Activated T-helper 1 cell treated with Interleukin-2 at 50 U/mL for 16 hours (primary cell): Measurements from ENCODE around the gene SELENOS.
"Not testable (repeated sequence)": the region's sequence is repeated elsewhere in the genome, so short reads cannot be mapped to it uniquely, and the experiment has no call there.

Experiments
- DNase-seq: peaks from one replicate; pipeline ENCODE4 v3.0.0-alpha.2; 2020; ENCODE audit warnings: low read depth

SELENOS gene

DNA sequence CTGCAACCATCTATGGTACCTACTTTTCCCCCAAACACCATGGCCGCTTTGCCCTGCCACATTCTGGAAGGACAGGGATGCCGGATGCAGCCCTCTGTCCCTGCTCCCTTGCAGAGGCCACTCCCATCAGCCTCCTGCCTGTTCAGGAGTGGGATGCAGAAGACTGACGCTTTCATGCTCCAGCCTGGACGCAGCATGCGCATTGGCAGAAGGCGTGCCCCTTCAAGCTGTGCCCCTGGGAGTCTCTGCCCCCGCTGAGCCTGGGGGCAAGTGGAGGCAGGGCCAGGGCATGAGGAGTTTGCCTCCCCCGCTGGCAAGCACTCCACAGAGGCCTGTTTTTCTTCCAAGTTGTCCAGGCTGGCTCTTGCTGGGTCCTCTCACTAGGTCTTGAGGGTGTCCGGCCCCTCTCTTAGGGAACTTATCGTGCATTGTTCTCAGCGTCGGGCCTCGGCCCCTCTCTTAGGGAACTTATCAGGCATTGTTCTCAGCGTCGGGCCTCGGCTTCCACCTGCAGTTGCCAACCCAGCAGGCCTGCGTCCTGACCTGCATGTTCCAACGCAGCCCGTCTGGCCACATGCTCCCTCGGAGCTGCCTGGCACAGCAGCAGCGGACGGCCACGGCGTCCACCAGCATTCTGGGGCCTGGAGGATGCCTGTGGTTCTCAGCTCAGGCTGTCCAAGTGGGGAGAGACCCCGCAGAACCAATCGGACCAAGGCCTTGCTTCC is 32.3 kb upstream of the SELENOS start:
- no peak for DNase-seq

DNA sequence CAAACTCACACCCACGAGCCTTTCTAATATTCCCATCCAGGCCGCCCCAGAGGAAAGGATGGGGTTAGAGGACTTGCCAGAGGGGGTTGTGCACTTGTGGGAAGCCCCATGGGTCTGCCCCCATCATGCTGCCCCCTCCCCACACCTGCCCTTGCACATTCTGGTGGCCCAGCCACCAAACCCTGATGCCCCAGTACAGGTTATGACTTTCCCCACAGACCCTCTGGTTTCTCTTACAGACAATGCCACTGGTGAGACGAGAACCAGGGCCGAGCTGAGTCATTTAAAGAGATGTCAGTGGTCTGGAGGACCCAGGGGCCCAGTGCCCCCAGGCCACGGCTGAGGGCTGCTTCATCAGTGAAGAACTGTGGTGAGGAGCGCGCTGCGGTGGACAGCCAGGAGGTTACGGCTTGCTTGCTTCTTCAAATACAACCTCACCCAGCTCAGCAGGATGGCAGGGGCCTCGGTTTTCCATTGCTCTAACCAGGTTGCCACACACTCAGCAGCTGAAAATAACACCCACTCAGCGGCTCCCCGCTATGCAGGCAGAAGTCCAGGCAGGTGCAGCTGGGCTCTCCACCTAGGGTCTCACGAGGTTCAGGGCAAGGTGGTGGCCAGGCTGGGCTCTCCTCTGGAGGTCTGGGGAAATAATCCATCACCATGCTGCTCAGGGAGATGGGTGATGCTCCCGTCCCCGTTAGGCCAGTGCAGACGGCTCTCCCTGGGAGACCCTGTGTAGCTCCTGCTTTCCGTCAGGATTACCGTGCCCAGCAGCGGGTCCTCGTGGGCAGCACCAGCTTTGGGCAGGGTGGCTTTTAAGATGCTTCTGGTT is 31.5 kb upstream of the SELENOS start:
- DNase-seq, result no peak

- no peak for DNase-seq
Measured at GRCh38 chr15:101307897-101308603, 30.8 kb upstream of the SELENOS start.

- no peak for DNase-seq
Measured at GRCh38 chr15:101307048-101307896, 30.0 kb upstream of the SELENOS start.

GRCh38 chr15:101306341-101307047 is 29.2 kb upstream of the SELENOS start:
- DNase-seq, result no peak

GRCh38 chr15:101305820-101306255 is 28.6 kb upstream of the SELENOS start:
- no peak for DNase-seq

DNA sequence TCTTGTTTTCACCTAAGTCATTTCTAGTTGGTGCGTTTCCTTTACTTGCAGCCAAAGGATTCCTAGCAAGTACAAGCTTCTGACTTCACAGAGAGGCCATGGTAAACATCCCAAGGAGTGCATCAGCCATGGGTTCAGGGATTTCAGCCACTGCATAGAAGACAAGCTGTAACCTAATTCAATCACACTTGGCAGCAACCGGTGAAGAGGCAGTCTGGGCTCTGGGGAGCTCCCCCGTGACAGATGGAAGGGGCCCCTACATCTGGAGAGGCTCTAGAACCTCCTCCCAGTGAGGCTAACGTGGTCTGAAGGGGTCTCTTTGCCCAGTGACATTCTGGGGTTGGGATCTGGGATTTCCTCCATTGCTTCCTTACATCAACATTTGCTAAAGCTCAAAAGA is 26.1 kb upstream of the SELENOS start:
- DNase-seq, result no peak

DNA sequence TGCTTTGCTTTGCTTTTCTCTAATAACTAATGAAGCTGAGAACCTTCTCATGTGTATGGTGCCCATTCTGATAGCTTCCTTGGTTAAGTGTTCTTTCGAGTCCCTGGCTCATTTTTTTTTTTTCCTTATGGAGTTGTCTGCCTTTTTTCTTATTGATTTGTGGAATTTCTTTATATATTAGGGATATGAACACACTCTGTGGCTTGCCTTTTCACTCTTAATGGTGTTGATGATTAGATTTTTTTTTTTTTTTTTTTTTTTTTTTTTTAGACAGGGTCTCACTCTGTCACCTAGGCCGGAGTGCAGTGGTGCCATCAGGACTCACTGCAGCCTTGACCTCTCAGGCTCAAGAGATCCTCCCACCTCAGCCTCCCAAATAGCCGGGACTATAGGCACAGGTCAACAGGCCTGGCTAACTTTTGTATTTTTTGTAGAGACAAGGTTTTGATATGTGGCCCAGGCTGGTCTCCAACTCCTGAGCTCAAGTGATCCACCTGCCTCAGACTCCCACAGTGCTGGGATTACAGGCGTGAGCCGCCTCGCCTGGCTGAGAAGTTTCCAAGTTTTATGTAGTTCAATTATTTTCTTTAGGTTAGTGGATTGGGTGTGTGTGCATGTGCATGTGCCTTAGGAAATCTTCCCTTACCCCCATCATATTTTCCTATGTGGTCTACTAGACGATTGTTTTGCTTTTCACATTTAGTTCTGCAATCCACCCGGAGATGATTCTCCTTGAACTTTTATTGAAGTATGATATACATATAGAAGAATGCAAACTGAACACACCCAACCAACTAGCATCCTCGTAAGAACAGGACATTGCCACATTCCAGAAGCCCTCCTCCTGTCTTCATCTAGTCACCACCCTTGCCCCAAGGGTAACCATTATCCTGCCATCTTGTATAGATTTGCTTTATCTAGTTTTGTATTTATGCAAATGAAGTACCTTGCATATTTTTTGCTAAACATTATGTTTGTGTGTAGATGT is 19.4 kb upstream of the SELENOS start:
- no peak for DNase-seq

DNA sequence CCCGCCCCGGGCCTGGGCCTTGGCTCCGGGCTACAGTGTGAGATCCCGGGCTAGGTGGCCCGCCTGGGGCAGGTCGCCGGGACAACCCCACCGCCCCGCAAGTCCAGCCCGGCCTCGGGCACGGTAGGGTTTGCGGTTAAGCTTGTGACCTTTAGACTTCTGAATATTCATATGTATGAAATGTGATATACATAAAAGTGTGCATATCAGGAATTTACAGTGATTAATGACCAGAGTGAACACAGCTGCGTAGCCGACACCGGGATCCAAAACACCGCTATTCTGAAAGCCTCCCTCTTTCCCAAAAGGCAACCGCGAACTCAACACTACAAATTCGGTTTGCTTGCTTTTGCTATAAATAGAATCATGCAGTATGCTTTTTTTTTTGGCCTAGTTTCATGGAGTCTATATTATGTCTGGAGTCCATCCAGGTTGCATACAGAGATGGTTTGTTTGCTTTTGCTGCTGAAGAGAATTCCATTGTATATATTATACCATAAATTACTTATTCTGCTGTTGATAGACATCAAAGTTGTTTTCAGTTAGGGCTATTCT is 18.4 kb upstream of the SELENOS start:
- no peak for DNase-seq

- peak; percentile 96 for DNase-seq
Measured at GRCh38 chr15:101294731-101295606, 17.7 kb upstream of the SELENOS start, which contains the start of gene SNRPA1. Gene SNRPA1 (minus strand): TSS chr15:101295248. CDS start chr15:101295178, 70 bp downstream.

- no peak for DNase-seq
Measured at GRCh38 chr15:101293122-101293521, 15.8 kb upstream of the SELENOS start.

GRCh38 chr15:101288905-101289513 is 11.7 kb upstream of the SELENOS start:
- no peak for DNase-seq

GRCh38 chr15:101287342-101287741 is 10.1 kb upstream of the SELENOS start:
- DNase-seq, result not testable (repeated sequence)

GRCh38 chr15:101286471-101287114 is 9.3 kb upstream of the SELENOS start:
- DNase-seq, result no peak

- no peak for DNase-seq
Measured at GRCh38 chr15:101283931-101284330, 6.6 kb upstream of the SELENOS start.

DNA sequence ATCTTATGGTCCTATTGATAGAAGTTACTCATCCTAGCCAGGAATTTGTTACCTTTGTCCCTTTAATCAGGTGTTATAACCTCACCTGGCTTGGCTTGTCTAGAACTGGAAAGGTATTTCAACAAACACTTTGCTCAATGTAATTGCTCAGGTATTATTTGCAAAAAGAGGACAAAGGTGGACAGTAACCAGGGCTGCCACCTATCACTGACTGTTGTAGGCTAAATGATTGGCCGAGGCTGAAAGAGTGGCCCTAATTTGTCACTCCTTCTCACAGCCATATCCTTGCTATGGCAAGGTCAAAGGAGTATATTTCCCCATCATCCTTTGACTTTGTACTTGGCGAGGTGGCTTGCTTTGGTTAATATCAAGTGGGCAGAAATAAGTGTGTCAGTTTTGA is 2.7 kb upstream of the SELENOS start:
- no peak for DNase-seq

DNA sequence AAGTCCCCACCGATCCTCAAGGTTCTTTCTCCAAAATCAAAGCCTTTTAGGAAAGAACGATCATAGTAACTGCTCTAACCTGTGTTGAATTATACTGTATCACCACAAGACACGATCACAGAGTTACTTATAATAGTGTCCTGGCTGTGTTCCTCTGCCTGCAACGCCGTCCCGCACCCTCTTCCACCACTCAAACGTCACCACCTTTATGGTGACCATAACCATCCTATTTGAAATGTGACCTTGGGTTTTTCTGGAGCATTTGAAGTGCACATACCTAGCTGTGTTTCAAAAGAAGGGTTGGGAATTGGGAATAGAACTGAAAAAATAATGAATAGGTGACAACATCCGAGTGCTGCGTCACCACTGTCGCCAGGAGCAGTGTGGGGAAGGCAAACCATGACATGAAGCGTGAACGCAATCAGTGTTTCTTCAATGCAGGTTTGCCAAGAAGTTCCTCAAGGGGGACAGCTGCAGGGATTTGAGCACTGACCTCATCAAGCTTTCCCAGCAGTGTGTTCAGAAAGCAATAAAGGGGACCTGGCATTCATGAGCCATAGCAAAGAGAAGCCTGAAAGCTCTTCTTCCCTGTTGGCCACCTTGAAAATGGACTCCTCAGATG is 769 bp upstream of the SELENOS start:
- no peak for DNase-seq
